HepG2 (cell line): Measurements from ENCODE around the gene ZNF581. TPM values are rescaled to one million over a fixed set of nuclear protein-coding genes. Genes with fewer than 3 reads are reported as not detected.
A peak's percentile ranks its signal among the peaks of the same experiment; 100 is the strongest.

Experiments used
- ARID3A ChIP-seq: IDR thresholded peaks from 2 replicates; pipeline ENCODE4 v1.6.1; 2012; ENCODE audit warnings: low read depth, low read length, improper control_type of control experiment
- DZIP1 ChIP-seq: sonication (generic); formaldehyde crosslinking; IDR thresholded peaks from 2 replicates; pipeline ENCODE4 v1.5.0; 2020; ENCODE audit warnings: mild to moderate bottlenecking, missing genetic modification reagents
- ELK4 ChIP-seq: sonication (generic); formaldehyde crosslinking; IDR thresholded peaks from 2 replicates; pipeline ENCODE4 v1.9.0; 2021; ENCODE audit warnings: missing genetic modification reagents, borderline replicate concordance
- FOXJ3 ChIP-seq: sonication (generic); formaldehyde crosslinking; IDR thresholded peaks from 2 replicates; pipeline ENCODE4 v1.4.0; 2020; ENCODE audit warnings: missing genetic modification reagents, mild to moderate bottlenecking, borderline replicate concordance
- GATA4 ChIP-seq: sonication (generic); IDR thresholded peaks from 2 replicates; pipeline ENCODE4 v1.6.1; 2016; ENCODE audit warnings: antibody characterized with exemption, low read depth, borderline replicate concordance
- GLI4 ChIP-seq: sonication (generic); formaldehyde crosslinking; IDR thresholded peaks from 2 replicates; pipeline ENCODE4 v1.5.1; 2020; ENCODE audit warnings: missing genetic modification reagents, mild to moderate bottlenecking, moderate library complexity, borderline replicate concordance
- HOXA7 ChIP-seq: sonication (generic); formaldehyde crosslinking; IDR thresholded peaks from 2 replicates; pipeline ENCODE4 v1.8.1; 2022; ENCODE audit warnings: mild to moderate bottlenecking, missing genetic modification reagents, moderate library complexity
- JDP2 ChIP-seq: sonication (generic); formaldehyde crosslinking; IDR thresholded peaks from 2 replicates; pipeline ENCODE4 v1.8.1; 2022; ENCODE audit warnings: missing genetic modification reagents, borderline replicate concordance
- KDM4B ChIP-seq: sonication (generic); formaldehyde crosslinking; IDR thresholded peaks from 2 replicates; pipeline ENCODE4 v1.4.0; 2020; ENCODE audit warnings: missing genetic modification reagents
- PHF5A ChIP-seq: IDR thresholded peaks from one replicate; pipeline ENCODE4 v1.6.1; 2018; ENCODE audit warnings: low read depth, missing genetic modification reagents; ENCODE audit not compliant: unreplicated experiment
- POLR2G ChIP-seq: fragments of 200-400 bp; formaldehyde crosslinking; IDR thresholded peaks from 2 replicates; pipeline ENCODE4 v1.6.1; 2018; ENCODE audit warnings: mild to moderate bottlenecking, low read depth, low read length, moderate library complexity
- PRDM4 ChIP-seq: sonication (generic); formaldehyde crosslinking; IDR thresholded peaks from 2 replicates; pipeline ENCODE4 v1.9.0; 2021; ENCODE audit warnings: missing genetic modification reagents, borderline replicate concordance
- SMARCE1 ChIP-seq: fragments of 450-650 bp; IDR thresholded peaks from 2 replicates; pipeline ENCODE4 v1.6.1; 2017; ENCODE audit warnings: borderline replicate concordance
- ZBTB20 ChIP-seq: sonication (generic); formaldehyde crosslinking; IDR thresholded peaks from 2 replicates; pipeline ENCODE4 v1.8.1; 2023; ENCODE audit warnings: missing genetic modification reagents, low read depth, mild to moderate bottlenecking, borderline replicate concordance
- ZFYVE20 ChIP-seq: sonication (generic); formaldehyde crosslinking; IDR thresholded peaks from 2 replicates; pipeline ENCODE4 v1.8.0; 2023; ENCODE audit warnings: low read depth, mild to moderate bottlenecking, moderate library complexity, missing genetic modification reagents, borderline replicate concordance
- ZIK1 ChIP-seq: sonication (generic); formaldehyde crosslinking; IDR thresholded peaks from 2 replicates; pipeline ENCODE4 v1.5.0; 2020; ENCODE audit warnings: mild to moderate bottlenecking, low read depth, missing genetic modification reagents, borderline replicate concordance
- ZNF382 ChIP-seq: sonication (generic); formaldehyde crosslinking; IDR thresholded peaks from 2 replicates; pipeline ENCODE4 v1.5.0; 2020; ENCODE audit warnings: missing genetic modification reagents, mild to moderate bottlenecking, borderline replicate concordance
- ZNF597 ChIP-seq: sonication (generic); formaldehyde crosslinking; IDR thresholded peaks from 2 replicates; pipeline ENCODE4 v1.5.0; 2020; ENCODE audit warnings: missing genetic modification reagents
- ZNF670 ChIP-seq: sonication (generic); formaldehyde crosslinking; IDR thresholded peaks from 2 replicates; pipeline ENCODE4 v1.8.0; 2022; ENCODE audit warnings: mild to moderate bottlenecking, missing genetic modification reagents, borderline replicate concordance
- ZNF703 ChIP-seq: sonication (generic); formaldehyde crosslinking; IDR thresholded peaks from 2 replicates; pipeline ENCODE4 v1.5.1; 2020; ENCODE audit warnings: missing genetic modification reagents, mild to moderate bottlenecking, moderate library complexity, borderline replicate concordance
- ZNF83 ChIP-seq: sonication (generic); formaldehyde crosslinking; IDR thresholded peaks from 2 replicates; pipeline ENCODE4 v1.4.0; 2020; ENCODE audit warnings: missing genetic modification reagents, mild to moderate bottlenecking, borderline replicate concordance
- polyA plus RNA-seq, 8 experiments: library from polyadenylated mRNA; depleted of rRNA in 3 of 8; stranded (reverse) in 7 of 8; unstranded in 1 of 8; fragments of >200 nt; fragmentation: Illumina TruSeq in 4 of 8; extraction: Trizol in 4 of 8; gene quantifications; 2 replicates each; pipeline versions ENCODE4 v1.2.1 to v1.2.3, GENCODE V29; 2011 to 2016; ENCODE audit warnings: low read depth in 4 of 8, missing spikeins in 1 of 8, mixed read lengths in 1 of 8; ENCODE audit not compliant: insufficient read depth in 1 of 8
- total RNA-seq, 5 experiments: library from RNA; depleted of rRNA; stranded (reverse); fragments of >200 nt; fragmentation: Illumina TruSeq; extraction: Trizol; gene quantifications; 2 replicates each; pipeline ENCODE4 v1.2.3, GENCODE V29; 2016; ENCODE audit warnings: low read depth in 1 of 5

The ZNF581 gene
- total and polyA plus RNA-seq, 2 of the 13 experiments (the other 11 are each of a cell fraction or from before 2014, with no cell fraction given): 19.6 to 49.5 TPM

GRCh38 chr19:55605207-55605636, 38.2 kb upstream of the ZNF581 start (continued):
- TF ChIP-seq PRDM4 (no peak), FOXJ3 (no peak), GATA4 (no peak), ZNF83 (CRISPR knock-in tag) (no peak), ZNF670 (CRISPR knock-in tag) (no peak), ZNF597 (CRISPR knock-in tag) (no peak), GLI4 (CRISPR knock-in tag) (no peak), PHF5A (CRISPR knock-in tag) (no peak), KDM4B (CRISPR knock-in tag) (no peak), ARID3A (no peak), ZNF382 (CRISPR knock-in tag) (no peak), ZNF703 (CRISPR knock-in tag) (no peak), POLR2G (peak; percentile 68; the same call in 1 of the 2 replicates), HOXA7 (CRISPR knock-in tag) (no peak), ZBTB20 (no peak), DZIP1 (CRISPR knock-in tag) (no peak), ELK4 (CRISPR knock-in tag) (no peak), ZFYVE20 (CRISPR knock-in tag) (no peak), JDP2 (CRISPR knock-in tag) (no peak), ZIK1 (CRISPR knock-in tag) (no peak), SMARCE1 (no peak)
